WI38 (cell line): ENCODE data around the gene LYST.
A peak's percentile ranks its signal among the peaks of the same experiment; 100 is the strongest.
"Not testable (repeated sequence)": the region's sequence is repeated elsewhere in the genome, so short reads cannot be mapped to it uniquely, and the experiment has no call there.

Source experiments
- H3K4me3 ChIP-seq: 2 replicates; pipeline ENCODE4 v1.5.1; 2011; ENCODE audit warnings: low read depth, mild to moderate bottlenecking, control low read depth, low read length
- CTCF ChIP-seq: IDR thresholded peaks from 2 replicates; pipeline ENCODE4 v1.5.1; 2012; ENCODE audit warnings: low read depth, mild to moderate bottlenecking, control low read depth, low read length

Gene LYST

GRCh38 chr1:235650341-235651169 is 216.2 kb downstream of the LYST start:
- no peak for TF ChIP-seq CTCF
- peak overlapping the region; percentile 47 for H3K4me3 ChIP-seq

DNA sequence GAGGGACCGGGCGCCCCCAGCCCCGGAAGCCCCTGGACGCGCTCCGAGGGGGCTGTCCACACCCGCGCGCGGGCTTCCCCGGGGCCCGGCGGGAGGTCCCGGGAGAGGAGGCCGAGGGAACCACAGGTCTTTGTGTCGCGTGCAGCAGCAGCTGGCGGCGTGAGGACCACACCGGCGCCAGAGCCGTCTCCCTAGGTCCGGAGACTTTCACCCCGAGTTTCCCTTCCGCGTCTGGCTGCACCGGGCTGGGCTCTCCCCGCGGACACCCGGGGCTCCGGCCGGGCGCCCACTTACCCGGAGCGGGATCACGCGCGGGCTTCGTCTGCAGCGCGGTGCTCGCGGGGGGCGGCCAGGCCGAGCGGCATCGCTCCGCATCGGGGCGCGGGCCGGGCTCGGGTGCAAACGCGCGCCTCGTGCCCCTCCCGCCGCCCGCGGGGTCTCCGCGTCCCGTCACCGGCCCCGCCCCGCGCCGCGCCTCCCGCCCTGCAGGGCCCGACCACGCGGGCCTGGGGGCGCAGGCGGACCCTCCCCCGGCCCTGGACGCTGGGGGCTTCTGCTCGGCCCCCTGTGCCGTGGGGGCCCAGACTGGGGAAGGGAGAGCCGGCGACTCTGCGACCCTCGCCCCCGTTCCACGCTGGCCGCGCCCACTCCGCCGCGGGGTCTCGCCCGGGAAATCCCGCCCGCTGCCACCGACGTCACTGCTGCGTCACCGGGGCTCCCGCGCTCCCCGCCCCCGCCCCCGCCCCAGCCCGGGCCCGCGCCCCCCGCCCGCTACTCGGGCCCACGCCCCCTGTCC is 217.1 kb downstream of the LYST start, which contains the start of gene GNG4:
Gene GNG4, minus strand, starts transcription at position 417 of the 796 bp plus-strand sequence. CDS start 65,946 bp downstream, outside the sequence.
- TF ChIP-seq CTCF: no peak
- peak within 1 kb of the TSS; percentile 52 for H3K4me3 ChIP-seq

DNA sequence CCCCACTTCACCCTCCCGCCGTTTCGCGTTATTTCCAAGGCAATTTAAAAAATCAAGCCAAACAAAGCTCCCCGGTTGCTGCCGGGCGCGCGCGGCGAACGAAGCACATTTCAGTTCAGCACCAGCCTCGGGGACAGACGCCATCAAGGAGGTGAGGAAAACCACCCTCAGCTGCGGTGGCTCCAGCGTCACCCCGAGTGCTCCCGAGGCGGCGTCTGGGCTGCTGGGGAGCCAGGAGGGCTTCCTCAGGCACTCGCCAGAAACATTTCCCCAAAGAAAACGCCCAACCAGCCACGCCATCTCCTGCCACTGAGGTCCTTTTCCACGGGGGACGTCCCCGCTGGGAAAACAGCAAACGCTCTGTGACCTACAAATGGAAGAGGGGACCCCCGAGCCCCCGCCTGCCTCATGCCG is 217.7 kb downstream of the LYST start:
- no peak for TF ChIP-seq CTCF
- peak overlapping the region; percentile 51 for H3K4me3 ChIP-seq

DNA sequence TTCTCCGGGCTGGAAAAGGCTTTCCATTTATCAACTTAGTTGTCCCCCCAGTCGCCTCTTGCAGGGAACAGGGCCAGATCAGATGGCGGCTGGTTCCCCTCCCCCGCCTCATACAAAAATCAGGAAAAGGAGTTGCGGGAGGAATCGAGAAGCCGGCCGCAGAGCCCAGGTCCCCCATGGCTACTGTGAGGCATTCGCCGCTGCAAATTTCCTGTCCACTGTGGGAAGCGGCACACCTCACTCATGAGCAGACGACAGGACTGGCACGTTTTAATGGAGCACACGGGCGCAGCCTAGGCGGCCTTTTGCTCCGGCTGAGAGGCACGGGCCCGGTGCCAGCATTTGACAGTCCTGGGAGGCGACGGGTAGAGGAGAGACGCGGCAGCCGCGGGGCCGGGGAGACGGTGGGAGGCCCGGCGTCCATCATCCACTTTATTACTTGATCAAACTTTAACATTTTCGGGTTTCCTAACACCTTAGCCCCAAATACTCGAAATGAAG is 218.2 kb downstream of the LYST start:
- H3K4me3 ChIP-seq: peak overlapping the region; percentile 51
- no peak for TF ChIP-seq CTCF

DNA sequence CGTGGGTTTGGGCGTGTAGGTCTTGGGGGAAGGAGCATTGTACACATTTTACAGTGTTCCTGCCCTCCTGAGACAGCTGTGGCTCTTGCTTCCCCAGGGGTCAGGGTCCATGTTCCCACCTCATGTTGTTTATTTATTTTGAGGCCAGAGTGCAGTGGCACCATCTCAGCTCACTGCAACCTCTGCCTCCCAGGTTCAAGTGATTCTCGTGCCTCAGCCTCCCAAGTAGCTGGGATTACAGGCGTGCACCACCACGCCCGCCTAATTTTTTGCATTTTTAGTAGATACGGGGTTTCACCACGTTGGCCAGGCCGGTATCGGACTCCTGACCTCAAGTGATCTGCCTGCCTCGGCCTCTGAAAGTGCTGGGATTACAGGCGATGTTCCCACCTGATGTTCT is 219.2 kb downstream of the LYST start:
- not testable (repeated sequence) for H3K4me3 ChIP-seq

GRCh38 chr1:235646463-235646862 is 220.2 kb downstream of the LYST start:
- TF ChIP-seq CTCF: no peak
- no peak overlapping the region for H3K4me3 ChIP-seq

- H3K4me3 ChIP-seq: no peak overlapping the region
- no peak for TF ChIP-seq CTCF
Observed at GRCh38 chr1:235644693-235645305, 221.9 kb downstream of the LYST start.
